HepG2 (cell line): ENCODE results near the gene SFXN5. TPM values are rescaled to one million over a fixed set of nuclear protein-coding genes. Genes with fewer than 3 reads are reported as not detected.

Source experiments
- BCLAF1 ChIP-seq: fragments of 450-650 bp; IDR thresholded peaks from 2 replicates; pipeline ENCODE4 v1.6.1; 2017; ENCODE audit warnings: mild to moderate bottlenecking
- CC2D1A ChIP-seq: sonication (generic); formaldehyde crosslinking; IDR thresholded peaks from 2 replicates; pipeline ENCODE4 v1.8.1; 2023; ENCODE audit warnings: mild to moderate bottlenecking, missing genetic modification reagents
- POLR2G ChIP-seq: fragments of 200-400 bp; formaldehyde crosslinking; IDR thresholded peaks from 2 replicates; pipeline ENCODE4 v1.6.1; 2018; ENCODE audit warnings: mild to moderate bottlenecking, low read depth, low read length, moderate library complexity
- RXRA ChIP-seq: sonication (generic); formaldehyde crosslinking; IDR thresholded peaks from 2 replicates; pipeline ENCODE4 v1.5.1; 2020; ENCODE audit warnings: missing genetic modification reagents
- RXRB ChIP-seq: IDR thresholded peaks from 2 replicates; pipeline ENCODE4 v1.6.1; 2016; ENCODE audit warnings: borderline replicate concordance, missing genetic modification reagents, missing compliant biosample characterization
- SRY ChIP-seq: sonication (generic); formaldehyde crosslinking; IDR thresholded peaks from 2 replicates; pipeline ENCODE4 v1.8.0; 2022; ENCODE audit warnings: mild to moderate bottlenecking, missing genetic modification reagents
- TAF1 ChIP-seq: sonication (generic); formaldehyde crosslinking; IDR thresholded peaks from 2 replicates; pipeline ENCODE4 v1.4.0; 2020; ENCODE audit warnings: missing genetic modification reagents
- YY1 ChIP-seq: IDR thresholded peaks from 2 replicates; pipeline ENCODE4 v1.6.1; 2011; ENCODE audit warnings: low read length, low read depth, moderate library complexity, mild to moderate bottlenecking; ENCODE audit not compliant: insufficient read depth, insufficient replicate concordance
- ZKSCAN8 ChIP-seq: IDR thresholded peaks from 2 replicates; pipeline ENCODE4 v1.6.1; 2016; ENCODE audit warnings: borderline replicate concordance, missing genetic modification reagents, missing compliant biosample characterization
- ZNF280D ChIP-seq: sonication (generic); formaldehyde crosslinking; IDR thresholded peaks from 2 replicates; pipeline ENCODE4 v1.5.1; 2020; ENCODE audit warnings: mild to moderate bottlenecking, missing genetic modification reagents
- ZNF558 ChIP-seq: sonication (generic); formaldehyde crosslinking; IDR thresholded peaks from 2 replicates; pipeline ENCODE4 v1.9.0; 2022; ENCODE audit warnings: mild to moderate bottlenecking, missing genetic modification reagents, borderline replicate concordance
- polyA plus RNA-seq, 8 experiments: library from polyadenylated mRNA; depleted of rRNA in 3 of 8; stranded (reverse) in 7 of 8; unstranded in 1 of 8; fragments of >200 nt; fragmentation: Illumina TruSeq in 4 of 8; extraction: Trizol in 4 of 8; gene quantifications; 2 replicates each; pipeline versions ENCODE4 v1.2.1 to v1.2.3, GENCODE V29; 2011 to 2016; ENCODE audit warnings: low read depth in 4 of 8, missing spikeins in 1 of 8, mixed read lengths in 1 of 8; ENCODE audit not compliant: insufficient read depth in 1 of 8
- total RNA-seq, 5 experiments: library from RNA; depleted of rRNA; stranded (reverse); fragments of >200 nt; fragmentation: Illumina TruSeq; extraction: Trizol; gene quantifications; 2 replicates each; pipeline ENCODE4 v1.2.3, GENCODE V29; 2016; ENCODE audit warnings: low read depth in 1 of 5
- TF ChIP-seq, protein P1 (sequence below): sonication (generic); formaldehyde crosslinking; IDR thresholded peaks from 2 replicates; pipeline ENCODE4 v1.8.1; 2022; ENCODE audit warnings: low read depth, mild to moderate bottlenecking, missing genetic modification reagents
- TF ChIP-seq, protein P2 (sequence below): sonication (generic); formaldehyde crosslinking; IDR thresholded peaks from 2 replicates; pipeline ENCODE4 v1.5.0; 2020; ENCODE audit warnings: mild to moderate bottlenecking, low read depth, missing genetic modification reagents, borderline replicate concordance
- TF ChIP-seq, protein P3 (sequence below): sonication (generic); formaldehyde crosslinking; IDR thresholded peaks from 2 replicates; pipeline ENCODE4 v1.4.0; 2020; ENCODE audit warnings: missing genetic modification reagents, borderline replicate concordance
- TF ChIP-seq, protein P4 (sequence below): sonication (generic); formaldehyde crosslinking; IDR thresholded peaks from 2 replicates; pipeline ENCODE4 v1.4.0; 2020; ENCODE audit warnings: missing genetic modification reagents, mild to moderate bottlenecking, borderline replicate concordance
- TF ChIP-seq, protein P5 (sequence below): sonication (generic); formaldehyde crosslinking; IDR thresholded peaks from 2 replicates; pipeline ENCODE4 v1.4.0; 2020; ENCODE audit warnings: mild to moderate bottlenecking, missing genetic modification reagents

The SFXN5 gene
- total and polyA plus RNA-seq, 2 of the 13 experiments (the other 11 are each of a cell fraction or from before 2014, with no cell fraction given): 34.9 to 37.4 TPM

- peak; percentile 50 for TF ChIP-seq YY1
- no peak for TF ChIP-seq RXRB
- TF ChIP-seq, protein P1, sequence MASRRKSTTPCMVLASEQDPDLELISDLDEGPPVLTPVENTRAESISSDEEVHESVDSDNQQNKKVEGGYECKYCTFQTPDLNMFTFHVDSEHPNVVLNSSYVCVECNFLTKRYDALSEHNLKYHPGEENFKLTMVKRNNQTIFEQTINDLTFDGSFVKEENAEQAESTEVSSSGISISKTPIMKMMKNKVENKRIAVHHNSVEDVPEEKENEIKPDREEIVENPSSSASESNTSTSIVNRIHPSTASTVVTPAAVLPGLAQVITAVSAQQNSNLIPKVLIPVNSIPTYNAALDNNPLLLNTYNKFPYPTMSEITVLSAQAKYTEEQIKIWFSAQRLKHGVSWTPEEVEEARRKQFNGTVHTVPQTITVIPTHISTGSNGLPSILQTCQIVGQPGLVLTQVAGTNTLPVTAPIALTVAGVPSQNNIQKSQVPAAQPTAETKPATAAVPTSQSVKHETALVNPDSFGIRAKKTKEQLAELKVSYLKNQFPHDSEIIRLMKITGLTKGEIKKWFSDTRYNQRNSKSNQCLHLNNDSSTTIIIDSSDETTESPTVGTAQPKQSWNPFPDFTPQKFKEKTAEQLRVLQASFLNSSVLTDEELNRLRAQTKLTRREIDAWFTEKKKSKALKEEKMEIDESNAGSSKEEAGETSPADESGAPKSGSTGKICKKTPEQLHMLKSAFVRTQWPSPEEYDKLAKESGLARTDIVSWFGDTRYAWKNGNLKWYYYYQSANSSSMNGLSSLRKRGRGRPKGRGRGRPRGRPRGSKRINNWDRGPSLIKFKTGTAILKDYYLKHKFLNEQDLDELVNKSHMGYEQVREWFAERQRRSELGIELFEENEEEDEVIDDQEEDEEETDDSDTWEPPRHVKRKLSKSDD (CRISPR knock-in tag): no peak
- no peak for TF ChIP-seq ZKSCAN8 (CRISPR knock-in tag)
- TF ChIP-seq, protein P2, sequence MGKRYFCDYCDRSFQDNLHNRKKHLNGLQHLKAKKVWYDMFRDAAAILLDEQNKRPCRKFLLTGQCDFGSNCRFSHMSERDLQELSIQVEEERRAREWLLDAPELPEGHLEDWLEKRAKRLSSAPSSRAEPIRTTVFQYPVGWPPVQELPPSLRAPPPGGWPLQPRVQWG (CRISPR knock-in tag): no peak
- TF ChIP-seq BCLAF1: no peak
- TF ChIP-seq RXRA: no peak
- no peak for TF ChIP-seq ZNF558 (CRISPR knock-in tag)
- TF ChIP-seq, protein P3, sequence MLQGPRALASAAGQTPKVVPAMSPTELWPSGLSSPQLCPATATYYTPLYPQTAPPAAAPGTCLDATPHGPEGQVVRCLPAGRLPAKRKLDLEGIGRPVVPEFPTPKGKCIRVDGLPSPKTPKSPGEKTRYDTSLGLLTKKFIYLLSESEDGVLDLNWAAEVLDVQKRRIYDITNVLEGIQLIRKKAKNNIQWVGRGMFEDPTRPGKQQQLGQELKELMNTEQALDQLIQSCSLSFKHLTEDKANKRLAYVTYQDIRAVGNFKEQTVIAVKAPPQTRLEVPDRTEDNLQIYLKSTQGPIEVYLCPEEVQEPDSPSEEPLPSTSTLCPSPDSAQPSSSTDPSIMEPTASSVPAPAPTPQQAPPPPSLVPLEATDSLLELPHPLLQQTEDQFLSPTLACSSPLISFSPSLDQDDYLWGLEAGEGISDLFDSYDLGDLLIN (CRISPR knock-in tag): no peak
- TF ChIP-seq, protein P4, sequence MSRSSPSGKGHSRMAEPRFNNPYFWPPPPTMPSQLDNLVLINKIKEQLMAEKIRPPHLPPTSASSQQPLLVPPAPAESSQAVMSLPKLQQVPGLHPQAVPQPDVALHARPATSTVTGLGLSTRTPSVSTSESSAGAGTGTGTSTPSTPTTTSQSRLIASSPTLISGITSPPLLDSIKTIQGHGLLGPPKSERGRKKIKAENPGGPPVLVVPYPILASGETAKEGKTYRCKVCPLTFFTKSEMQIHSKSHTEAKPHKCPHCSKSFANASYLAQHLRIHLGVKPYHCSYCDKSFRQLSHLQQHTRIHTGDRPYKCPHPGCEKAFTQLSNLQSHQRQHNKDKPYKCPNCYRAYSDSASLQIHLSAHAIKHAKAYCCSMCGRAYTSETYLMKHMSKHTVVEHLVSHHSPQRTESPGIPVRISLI (CRISPR knock-in tag): no peak
- no peak for TF ChIP-seq SRY (CRISPR knock-in tag)
- TF ChIP-seq CC2D1A (CRISPR knock-in tag): no peak
- TF ChIP-seq TAF1 (CRISPR knock-in tag): no peak
- no peak for TF ChIP-seq ZNF280D
- TF ChIP-seq, protein P5, sequence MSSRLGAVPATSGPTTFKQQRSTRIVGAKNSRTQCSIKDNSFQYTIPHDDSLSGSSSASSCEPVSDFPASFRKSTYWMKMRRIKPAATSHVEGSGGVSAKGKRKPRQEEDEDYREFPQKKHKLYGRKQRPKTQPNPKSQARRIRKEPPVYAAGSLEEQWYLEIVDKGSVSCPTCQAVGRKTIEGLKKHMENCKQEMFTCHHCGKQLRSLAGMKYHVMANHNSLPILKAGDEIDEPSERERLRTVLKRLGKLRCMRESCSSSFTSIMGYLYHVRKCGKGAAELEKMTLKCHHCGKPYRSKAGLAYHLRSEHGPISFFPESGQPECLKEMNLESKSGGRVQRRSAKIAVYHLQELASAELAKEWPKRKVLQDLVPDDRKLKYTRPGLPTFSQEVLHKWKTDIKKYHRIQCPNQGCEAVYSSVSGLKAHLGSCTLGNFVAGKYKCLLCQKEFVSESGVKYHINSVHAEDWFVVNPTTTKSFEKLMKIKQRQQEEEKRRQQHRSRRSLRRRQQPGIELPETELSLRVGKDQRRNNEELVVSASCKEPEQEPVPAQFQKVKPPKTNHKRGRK (CRISPR knock-in tag): no peak
- no peak for TF ChIP-seq POLR2G
Measured at GRCh38 chr2:73085691-73086090, 14.2 kb upstream of the SFXN5 start (continued).
